ENCODE results near the gene MRPS5.
"Not testable (repeated sequence)": the region's sequence is repeated elsewhere in the genome, so short reads cannot be mapped to it uniquely, and the experiment has no call there.

MRPS5 gene

DNA sequence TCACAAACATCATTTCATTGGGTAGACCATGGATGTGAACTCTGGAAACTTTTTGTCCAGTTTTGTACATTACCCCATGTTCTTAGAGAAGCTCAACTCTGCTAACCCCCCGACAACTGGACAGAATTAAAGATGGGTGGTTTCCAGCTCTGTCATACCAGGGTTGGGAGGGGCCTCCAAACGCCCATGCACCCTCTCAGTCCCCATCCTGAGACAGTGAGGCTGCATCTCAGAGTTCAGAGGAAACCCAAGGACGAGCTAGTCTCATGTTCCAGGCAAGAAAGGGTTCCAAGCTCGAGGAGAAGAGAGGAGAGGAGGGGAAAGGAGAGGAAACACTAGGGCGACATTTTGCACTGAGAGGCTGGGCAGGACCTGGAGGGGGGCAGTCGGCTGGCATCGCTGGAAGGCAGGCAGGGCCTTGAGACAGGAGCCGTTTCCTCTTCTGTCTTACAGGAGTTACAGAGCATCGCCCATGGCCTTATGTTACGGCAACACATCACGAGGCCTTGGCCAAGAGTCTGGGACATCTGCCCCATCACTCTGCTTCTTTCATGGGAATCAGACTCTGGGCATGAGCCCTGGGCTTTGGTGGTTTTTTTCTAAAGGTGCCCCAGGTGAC lies 79.7 kb downstream of the MRPS5 start:
- no peak overlapping the region for H3K27ac ChIP-seq
- TF ChIP-seq, protein P1, sequence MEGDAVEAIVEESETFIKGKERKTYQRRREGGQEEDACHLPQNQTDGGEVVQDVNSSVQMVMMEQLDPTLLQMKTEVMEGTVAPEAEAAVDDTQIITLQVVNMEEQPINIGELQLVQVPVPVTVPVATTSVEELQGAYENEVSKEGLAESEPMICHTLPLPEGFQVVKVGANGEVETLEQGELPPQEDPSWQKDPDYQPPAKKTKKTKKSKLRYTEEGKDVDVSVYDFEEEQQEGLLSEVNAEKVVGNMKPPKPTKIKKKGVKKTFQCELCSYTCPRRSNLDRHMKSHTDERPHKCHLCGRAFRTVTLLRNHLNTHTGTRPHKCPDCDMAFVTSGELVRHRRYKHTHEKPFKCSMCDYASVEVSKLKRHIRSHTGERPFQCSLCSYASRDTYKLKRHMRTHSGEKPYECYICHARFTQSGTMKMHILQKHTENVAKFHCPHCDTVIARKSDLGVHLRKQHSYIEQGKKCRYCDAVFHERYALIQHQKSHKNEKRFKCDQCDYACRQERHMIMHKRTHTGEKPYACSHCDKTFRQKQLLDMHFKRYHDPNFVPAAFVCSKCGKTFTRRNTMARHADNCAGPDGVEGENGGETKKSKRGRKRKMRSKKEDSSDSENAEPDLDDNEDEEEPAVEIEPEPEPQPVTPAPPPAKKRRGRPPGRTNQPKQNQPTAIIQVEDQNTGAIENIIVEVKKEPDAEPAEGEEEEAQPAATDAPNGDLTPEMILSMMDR (conservative IDR thresholded peaks at IDR 0.05), result no peak
- TF ChIP-seq ZFX (IDR thresholded peaks at IDR 0.05), result no peak

DNA sequence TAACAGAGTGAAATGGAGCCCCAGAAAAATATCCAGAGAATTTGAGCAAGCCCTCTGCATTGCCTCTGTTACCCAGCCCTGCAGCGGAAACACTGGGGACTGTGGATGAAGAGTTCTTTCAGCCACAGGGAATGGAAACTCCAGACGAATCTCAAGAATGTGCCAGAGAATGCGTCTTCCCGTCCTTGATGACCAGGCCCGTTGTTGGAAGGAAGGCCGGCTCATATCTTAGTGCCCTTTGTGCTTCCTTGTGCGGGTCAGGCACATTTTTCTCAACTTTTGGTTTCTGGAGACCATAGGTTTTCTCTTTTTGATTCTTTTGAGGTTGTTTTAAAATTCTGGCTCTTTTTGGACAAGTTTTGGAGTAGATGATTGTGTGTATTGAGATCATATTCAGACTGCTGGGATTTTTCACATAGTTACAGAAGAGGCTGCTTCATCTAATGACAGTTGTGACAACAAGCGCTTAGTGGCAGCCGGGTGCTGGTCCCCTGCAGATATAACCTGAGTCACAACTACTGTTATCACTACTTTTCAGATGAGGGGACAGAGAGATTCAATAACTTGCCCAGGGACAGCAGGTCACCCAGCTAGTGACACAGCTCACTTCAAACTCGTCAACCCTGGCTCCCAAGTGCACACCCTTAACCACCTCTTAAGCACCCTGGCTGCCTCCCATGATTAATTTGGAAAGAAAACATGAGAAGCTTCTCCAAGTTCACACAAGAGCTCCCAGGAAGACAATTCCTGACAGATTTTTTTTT lies 80.4 kb downstream of the MRPS5 start:
- no peak for TF ChIP-seq ZFX (IDR thresholded peaks at IDR 0.05)
- TF ChIP-seq, protein P1 (conservative IDR thresholded peaks at IDR 0.05), result no peak
- no peak overlapping the region for H3K27ac ChIP-seq

DNA sequence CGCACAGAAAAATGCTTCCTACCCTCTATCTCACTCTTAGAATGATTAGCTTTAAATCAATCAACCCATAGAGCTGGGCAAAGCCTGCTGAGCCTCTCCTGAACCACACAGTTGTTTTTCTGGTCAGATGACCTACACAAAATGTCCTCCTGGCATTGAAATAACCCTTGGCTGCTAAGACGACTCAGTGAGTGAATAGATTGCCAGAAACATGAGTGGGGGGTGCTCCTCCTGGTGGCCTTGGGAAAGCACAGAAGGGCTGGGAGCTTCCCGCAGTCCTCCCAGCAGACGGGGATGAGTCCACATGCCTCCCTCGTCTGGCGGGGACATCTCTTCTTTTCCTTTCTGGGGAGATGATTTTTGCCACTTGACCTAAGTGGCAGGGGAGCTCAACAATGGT lies 81.2 kb downstream of the MRPS5 start:
- no peak overlapping the region for H3K27ac ChIP-seq
- TF ChIP-seq, protein P1 (conservative IDR thresholded peaks at IDR 0.05), result no peak
- TF ChIP-seq ZFX (IDR thresholded peaks at IDR 0.05), result no peak

DNA sequence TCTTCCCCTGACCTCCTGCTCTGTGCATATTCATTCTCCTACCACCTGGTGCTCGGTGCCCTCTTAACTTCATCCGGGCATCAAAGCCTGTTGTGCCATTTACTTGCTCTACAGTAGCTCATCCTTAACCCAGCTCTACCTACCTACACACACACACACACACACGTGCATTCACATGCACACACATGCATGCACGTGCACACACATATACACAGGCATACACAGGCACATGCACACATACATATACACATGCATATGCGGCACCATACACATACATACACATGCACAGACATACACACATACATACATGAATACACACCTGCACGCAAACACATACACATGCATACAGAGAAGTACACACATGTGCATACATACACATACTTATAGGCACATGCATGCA lies 81.6 kb downstream of the MRPS5 start:
- TF ChIP-seq ZFX (IDR thresholded peaks at IDR 0.05), result no peak
- TF ChIP-seq, protein P1 (conservative IDR thresholded peaks at IDR 0.05), result no peak
- no peak overlapping the region for H3K27ac ChIP-seq

DNA sequence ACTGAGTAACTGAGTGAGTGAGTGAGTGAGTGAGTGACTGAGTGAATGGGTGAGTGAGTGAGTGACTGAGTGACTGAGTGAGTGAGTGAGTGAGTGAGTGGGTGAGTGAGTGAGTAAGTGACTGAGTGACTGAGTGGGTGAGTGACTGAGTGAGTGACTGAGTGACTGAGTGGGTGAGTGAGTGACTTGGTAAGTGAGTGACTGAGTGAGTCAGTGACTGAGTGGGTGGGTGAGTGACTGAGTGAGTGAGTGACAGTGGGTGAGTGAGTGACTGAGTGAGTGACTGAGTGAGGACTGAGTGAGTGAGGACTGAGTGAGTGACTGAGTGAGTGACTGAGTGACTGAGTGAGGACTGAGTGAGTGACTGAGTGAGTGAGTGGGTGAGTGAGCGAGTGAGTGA lies 82.2 kb downstream of the MRPS5 start:
- no peak for TF ChIP-seq ZFX (IDR thresholded peaks at IDR 0.05)
- TF ChIP-seq, protein P1 (conservative IDR thresholded peaks at IDR 0.05), result no peak

DNA sequence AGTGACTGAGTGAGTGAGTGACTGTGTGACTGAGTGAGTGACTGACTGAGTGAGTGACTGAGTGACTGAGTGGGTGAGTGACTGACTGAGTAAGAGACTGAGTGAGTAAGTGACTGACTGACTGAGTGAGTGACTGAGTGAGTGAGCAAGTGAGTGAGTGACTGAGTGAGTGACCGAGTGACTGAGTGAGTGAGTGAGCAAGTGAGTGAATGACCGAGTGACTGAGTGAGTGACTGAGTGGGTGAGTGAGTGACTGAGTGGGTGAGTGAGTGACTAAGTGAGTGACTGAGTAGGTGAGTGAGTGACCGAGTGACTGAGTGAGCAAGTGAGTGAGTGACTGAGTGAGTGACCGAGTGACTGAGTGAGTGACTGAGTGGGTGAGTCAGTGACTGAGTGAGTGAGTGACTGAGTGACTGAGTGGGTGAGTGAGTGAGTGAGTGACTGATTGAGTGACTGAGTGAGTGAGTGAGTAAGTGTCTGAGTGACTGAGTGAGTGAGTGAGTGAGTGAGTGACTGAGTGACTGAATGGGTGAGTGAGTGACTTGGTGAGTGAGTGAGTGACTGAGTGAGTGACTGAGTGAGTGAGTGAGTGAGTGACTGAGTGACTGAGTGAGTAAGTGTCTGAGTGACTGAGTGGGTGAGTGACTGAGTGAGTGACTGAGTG lies 82.8 kb downstream of the MRPS5 start:
- H3K27ac ChIP-seq, result no peak overlapping the region
- TF ChIP-seq, protein P1 (conservative IDR thresholded peaks at IDR 0.05), result no peak
- no peak for TF ChIP-seq ZFX (IDR thresholded peaks at IDR 0.05)

More for the DNA sequence above, 82.2 kb downstream of the MRPS5 start:
- H3K27ac ChIP-seq, result no peak overlapping the region

DNA sequence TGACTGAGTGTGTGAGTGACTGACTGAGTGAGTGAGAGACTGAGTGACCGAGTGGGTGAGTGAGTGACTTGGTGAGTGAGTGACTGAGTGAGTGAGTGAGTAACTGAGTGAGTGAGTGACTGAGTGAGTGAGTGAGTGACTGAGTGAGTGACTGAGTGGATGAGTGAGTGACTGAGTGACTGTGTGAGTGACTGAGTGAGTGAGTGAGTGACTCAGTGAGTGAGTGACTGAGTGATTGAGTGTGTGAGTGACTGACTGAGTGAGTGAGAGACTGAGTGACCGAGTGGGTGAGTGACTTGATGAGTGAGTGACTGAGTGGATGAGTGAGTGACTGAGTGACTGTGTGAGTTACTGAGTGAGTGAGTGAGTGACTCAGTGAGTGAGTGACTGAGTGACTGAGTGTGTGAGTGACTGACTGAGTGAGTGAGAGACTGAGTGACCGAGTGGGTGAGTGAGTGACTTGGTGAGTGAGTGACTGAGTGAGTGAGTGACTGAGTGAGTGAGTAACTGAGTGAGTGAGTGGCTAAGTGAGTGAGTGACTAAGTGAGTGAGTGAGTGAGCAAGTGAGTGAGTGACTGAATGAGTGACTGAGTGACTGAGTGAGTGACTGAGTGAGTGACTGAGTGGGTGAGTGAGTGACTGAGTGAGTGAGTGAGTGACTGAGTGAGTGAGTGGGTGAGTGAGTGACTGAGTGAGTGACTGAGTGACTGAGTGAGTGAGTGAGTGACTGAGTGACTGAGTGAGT lies 83.6 kb downstream of the MRPS5 start:
- not testable (repeated sequence) for H3K27ac ChIP-seq

All from C4-2B (cell line).